PFSK-1 (cell line): ENCODE measurements around the gene SDF4.

Experiments used
- POLR2AphosphoS5 ChIP-seq: IDR thresholded peaks from 2 replicates; pipeline ENCODE4 v1.6.1; 2012; ENCODE audit warnings: low read depth, mild to moderate bottlenecking, control low read depth, low read length, moderate library complexity
- TAF1 ChIP-seq: IDR thresholded peaks from 2 replicates; pipeline ENCODE4 v1.6.1; 2012; ENCODE audit warnings: low read length, control low read depth, borderline replicate concordance; ENCODE audit not compliant: insufficient read depth
- TF ChIP-seq, protein P1 (sequence below), 2 experiments: IDR thresholded peaks; 2 replicates each; pipeline versions ENCODE4 v1.6.1 to v1.8.0; 2011 to 2012; ENCODE audit warnings: low read depth in 2 of 2, low read length in 2 of 2, control low read depth in 1 of 2, inconsistent platforms in 1 of 2, mild to moderate bottlenecking in 1 of 2, moderate library complexity in 1 of 2; ENCODE audit not compliant: insufficient read depth in 1 of 2

DNA sequence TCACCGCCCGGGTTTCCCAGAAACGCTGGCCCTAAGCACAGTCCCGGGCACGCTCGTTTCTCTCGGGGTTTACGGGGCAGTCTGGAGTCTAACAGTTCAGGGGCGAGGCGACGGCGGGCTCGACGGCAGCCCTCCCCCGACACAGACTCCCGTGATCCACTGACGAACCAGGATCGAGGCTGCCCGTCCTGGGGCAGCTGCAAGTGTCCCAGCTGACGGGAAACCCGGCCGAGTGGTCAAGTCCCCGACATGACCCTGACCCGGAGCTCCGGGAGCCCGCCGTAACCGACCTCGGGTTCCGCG, 41.4 kb upstream of the SDF4 start:
- no peak for TF ChIP-seq POLR2AphosphoS5
- TF ChIP-seq, protein P1, sequence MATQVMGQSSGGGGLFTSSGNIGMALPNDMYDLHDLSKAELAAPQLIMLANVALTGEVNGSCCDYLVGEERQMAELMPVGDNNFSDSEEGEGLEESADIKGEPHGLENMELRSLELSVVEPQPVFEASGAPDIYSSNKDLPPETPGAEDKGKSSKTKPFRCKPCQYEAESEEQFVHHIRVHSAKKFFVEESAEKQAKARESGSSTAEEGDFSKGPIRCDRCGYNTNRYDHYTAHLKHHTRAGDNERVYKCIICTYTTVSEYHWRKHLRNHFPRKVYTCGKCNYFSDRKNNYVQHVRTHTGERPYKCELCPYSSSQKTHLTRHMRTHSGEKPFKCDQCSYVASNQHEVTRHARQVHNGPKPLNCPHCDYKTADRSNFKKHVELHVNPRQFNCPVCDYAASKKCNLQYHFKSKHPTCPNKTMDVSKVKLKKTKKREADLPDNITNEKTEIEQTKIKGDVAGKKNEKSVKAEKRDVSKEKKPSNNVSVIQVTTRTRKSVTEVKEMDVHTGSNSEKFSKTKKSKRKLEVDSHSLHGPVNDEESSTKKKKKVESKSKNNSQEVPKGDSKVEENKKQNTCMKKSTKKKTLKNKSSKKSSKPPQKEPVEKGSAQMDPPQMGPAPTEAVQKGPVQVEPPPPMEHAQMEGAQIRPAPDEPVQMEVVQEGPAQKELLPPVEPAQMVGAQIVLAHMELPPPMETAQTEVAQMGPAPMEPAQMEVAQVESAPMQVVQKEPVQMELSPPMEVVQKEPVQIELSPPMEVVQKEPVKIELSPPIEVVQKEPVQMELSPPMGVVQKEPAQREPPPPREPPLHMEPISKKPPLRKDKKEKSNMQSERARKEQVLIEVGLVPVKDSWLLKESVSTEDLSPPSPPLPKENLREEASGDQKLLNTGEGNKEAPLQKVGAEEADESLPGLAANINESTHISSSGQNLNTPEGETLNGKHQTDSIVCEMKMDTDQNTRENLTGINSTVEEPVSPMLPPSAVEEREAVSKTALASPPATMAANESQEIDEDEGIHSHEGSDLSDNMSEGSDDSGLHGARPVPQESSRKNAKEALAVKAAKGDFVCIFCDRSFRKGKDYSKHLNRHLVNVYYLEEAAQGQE (IDR thresholded peaks at IDR 0.05; ENCODE audit: insufficient read depth in 1 of 2, low read depth in 2 of 2, low read length in 2 of 2), result no peak
- TF ChIP-seq TAF1, result no peak
